HG02870 (cell line): ENCODE measurements around the gene KCTD4.
"Not testable (repeated sequence)": the region's sequence is repeated elsewhere in the genome, so short reads cannot be mapped to it uniquely, and the experiment has no call there.

ENCODE experiments used
- ATAC-seq: cut with Tn5 transposase; IDR thresholded peaks from one replicate; pipeline ENCODE4 v1.9.1; 2021; ENCODE audit warnings: mild to moderate bottlenecking, moderate library complexity; ENCODE audit not compliant: unreplicated experiment

Gene KCTD4

DNA sequence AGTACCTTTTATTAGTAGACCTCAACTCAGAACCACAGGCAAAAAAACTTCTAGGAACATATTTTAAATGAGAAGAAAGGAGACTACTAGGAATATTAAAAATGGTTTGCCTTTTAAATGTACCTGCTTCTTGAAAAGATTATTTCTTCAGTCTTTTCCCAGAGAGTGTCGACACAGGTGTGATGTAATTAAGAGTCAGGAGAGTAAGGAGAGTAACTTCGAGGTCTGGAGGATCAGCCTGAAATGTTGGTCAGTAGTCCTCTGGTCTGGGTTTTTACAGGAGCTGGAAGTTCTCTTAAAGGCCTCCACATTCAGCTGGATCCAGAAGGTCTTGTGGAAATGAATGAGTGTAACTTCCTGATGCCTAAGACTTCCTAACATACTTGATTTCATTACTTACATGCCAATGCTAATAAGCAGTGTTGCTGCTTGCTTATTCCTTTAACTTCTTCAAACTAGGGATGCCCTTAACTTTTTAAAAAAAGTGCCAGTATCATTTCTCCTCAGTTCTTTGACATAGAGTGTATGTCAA, at the start of gene KCTD4:
Gene KCTD4, minus strand, starts transcription at position 345 of the 532 bp plus-strand sequence. CDS start 6,478 bp downstream, outside the sequence.
- no peak for ATAC-seq

DNA sequence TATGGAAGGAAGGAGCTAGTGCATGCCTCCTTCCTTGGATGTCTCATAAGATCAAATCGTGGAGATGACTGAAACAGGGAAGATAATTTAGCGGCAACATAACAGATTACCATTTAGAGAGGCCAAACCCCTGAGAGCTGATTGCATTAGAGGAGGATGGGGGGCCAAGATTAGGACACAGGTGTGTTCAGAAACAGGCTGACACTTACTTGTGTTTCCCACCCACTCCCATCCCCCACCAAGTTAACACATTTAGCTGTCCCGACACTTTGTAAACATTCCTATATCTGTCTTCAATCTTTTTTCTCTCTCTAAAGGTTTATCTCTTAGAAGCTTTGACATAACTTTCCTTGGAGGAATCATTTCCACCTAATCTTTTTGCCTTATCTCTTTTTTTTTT, 48.8 kb upstream of the KCTD4 start:
- ATAC-seq = no peak

DNA sequence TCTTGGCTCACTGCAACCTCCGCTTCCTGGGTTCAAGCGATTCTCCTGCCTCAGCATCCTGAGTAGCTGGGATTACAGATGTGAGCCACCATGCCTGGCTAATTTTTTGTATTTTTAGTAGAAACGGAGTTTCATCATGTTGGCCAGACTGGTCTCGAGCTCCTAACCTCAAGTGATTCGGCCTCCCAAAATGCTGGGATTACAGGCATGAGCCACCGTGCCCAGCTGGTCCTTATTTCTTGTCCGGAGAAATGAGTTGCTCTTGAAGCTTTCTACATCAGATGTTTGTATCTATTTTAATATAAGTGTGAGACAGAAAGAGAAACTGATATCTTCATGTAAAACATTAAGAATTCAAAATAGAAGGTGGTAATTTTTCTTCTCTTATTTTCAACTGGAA, 43.9 kb upstream of the KCTD4 start:
- ATAC-seq = not testable (repeated sequence)

DNA sequence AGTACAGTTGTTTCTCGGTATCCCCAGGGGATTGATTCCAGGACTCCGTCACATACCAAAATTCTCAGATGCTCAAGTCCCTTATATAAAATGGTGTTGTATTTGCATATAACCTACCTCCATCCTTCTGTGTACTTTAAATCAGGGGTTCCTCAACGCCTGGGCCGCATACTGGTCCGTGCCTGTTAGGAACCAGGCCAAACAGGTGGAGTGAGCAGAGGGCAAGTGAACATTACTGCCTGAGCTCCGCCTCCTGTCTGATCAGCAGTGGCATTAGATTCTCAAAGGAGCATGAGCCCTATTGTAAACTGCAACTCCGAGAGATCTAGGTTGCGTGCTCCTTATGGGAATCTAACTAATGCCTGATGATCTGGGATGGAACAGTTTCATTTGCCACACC, 42.2 kb upstream of the KCTD4 start:
- no peak for ATAC-seq

DNA sequence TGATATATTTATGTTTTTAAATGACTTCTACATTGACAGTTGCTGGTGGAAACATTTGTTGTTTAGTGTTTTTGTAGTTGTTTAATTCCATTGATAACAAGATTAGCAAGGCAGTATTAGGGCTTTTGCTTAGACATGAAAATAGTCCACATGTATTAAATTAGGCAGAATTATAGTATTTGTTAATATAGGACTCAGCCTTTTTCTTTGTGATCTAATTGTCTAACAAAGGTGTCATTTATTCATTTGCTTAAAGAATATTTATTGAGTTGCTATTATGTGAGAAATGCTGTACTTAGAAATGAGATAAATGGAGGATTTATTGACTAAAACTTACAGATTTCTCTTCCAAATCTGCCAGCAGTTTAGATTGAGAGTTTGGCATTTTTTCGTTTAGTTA, 41.7 kb upstream of the KCTD4 start:
- ATAC-seq = no peak

DNA sequence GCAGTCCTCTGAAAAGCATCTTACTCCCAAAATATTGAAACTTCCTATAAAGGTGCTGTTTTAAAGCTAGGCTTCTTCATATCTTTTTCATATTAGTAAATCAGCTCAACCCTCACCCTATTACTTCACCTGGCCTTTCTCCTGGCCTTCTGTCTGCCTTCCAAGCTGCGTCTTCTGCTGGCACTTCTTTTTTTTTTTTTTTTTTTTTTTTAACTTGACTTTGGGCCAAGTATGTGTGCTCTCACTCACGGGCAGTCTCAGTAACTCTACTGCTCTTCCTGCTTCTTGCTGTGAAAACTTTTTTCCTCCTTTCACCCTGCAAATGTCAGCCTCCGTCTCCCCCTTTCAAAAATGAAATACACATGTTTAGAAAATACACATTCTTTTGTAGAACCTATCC, 41.2 kb upstream of the KCTD4 start:
- ATAC-seq = no peak

DNA sequence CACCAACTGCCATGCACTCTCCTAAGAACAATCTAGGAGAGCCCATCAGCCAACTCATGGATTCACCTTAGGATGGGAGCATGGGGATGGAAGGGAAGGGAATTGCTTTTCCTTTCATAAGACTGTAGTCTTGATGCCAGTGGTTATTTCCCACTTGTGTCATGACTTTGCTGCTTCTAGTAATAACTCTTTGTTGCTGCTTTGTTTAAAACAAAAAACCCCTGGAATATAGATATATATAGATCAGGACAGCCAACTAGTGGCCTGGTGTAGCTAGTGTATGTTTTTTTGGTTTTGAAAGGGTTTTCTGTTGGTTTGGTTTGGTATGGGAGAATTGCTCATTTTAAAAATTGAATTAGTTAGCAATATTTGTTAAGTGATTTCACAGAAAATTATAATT, 39.3 kb upstream of the KCTD4 start:
- ATAC-seq = no peak

DNA sequence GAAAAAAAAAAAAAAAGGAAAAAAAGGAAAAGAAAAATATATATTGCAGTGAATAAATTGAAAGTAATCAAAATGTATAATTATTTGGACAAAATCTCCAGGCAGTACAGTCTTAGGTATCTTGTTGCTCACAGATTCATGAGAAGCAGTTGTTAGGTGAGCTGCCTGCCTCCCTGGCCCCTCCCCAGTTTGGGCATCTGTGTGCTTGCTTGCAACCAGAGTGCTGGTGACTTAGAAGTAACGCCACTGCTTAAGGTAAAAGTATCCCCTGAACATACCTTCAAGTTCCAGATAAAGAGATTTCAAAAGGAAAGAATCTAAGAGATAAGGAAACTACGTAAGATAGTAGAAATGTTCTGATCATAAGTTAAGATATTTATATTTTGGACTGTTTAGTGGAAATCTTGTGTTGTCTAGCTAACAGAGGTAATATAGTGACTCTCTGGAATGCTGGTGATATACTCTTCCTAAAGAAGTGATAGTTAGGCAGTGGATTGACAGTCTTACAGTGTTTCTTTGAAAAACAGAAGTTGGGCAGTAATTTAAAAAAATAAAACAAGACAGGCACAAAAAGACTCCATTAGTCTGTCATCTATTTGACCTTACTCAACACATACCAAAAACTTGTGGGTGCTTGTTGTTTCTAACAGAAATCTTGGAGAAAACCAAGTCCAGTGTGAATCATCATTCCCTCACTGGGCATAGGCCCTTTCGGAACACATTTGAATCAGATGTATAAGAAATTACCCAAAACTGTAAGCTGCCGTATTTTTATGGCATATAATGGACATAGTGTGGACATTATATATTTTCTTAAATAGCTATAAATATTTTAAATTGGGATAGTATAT, 38.3 kb upstream of the KCTD4 start:
- ATAC-seq = no peak

DNA sequence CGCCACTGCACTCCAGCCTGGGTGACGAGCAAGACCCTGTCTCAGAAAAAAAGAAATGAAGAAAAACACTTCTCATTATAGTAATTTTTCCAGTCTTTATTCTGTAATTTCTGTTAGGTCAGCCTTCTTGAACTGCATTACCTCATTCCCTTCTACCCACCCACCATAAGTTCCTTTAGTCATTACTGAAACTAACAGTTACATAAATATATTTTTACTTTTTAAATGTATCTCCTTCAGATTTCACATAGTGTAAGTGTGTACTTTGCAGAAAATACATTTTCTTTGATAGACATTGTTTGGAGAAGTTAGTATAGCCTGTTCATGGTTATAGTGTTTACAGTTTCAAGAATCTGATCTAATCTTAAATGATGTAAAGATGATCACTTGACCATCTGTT, 31.7 kb upstream of the KCTD4 start:
- no peak for ATAC-seq

DNA sequence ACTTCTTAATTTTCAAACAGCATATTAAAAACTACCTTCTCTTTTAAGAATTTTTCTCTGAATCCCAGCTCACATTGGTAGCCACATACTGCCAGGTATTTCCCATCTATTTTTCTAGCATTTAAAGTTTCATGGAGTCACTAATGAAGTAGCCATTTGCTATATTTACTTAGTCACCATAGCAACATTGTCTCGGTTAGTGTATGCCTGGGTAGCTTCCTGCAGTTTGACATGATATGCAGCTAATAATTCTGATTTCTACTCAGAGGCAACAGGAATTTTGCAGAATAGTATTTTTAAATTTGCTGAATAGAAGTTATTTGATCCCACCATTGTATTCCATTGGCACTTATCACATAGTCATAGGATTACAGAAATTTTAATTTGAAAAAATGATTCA, 30.9 kb upstream of the KCTD4 start:
- no peak for ATAC-seq

DNA sequence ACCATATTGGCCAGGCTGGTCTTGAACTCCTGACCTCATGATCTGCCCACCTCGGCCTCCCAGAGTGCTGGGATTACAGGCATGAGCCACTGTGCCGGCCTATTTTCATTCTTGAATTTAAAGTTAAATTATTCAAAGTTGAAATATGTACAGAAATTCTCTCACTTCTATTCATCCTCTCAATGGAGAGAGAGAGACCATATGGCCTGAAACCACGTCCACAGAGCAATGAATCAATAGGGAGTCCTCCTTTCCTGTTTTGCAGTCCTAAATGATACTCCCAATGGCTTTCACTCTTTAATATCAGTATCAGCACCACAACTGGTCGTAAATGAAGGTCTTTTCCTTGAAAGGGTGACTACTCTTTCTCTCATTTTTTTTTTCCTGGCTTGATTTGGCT, 30.5 kb upstream of the KCTD4 start:
- ATAC-seq = no peak

DNA sequence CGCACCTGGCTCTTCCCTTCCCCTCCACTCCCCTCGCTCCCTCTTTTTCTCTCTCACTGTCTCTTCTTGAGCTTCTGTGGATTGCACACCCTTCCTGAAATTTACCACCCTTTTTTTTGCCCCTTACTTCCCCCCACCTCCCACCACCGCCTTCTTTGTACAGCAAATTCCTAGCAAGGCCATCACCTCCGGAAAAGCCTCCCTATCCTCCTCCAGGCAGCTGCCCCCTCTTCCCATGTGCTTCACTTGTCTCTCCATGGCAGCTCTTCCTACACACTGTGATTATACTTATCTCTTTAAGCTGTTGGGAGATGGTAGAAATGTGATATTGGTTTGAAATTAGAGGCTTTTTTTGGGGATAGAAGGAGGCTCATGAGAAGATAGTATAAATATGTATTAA, 28.3 kb upstream of the KCTD4 start:
- no peak for ATAC-seq

DNA sequence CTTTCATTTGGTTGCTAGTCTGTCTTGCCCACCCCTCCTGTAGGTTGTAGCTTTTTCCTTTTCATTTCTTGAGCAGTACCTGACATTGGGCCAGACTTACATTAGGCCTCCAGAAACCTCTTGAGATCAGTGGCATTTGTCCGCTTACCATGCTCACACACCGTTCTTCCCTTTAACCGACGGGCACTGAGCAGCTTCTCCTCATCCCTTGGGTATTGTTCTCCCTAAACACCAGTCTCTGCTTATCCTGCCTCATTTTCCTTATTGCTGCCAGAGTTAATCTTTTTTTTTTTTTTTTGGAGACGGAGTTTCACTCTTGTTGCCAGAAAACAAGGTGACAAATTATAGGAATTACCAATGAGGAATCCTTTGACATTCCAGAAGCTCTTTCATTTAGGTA, 27.2 kb upstream of the KCTD4 start:
- no peak for ATAC-seq

DNA sequence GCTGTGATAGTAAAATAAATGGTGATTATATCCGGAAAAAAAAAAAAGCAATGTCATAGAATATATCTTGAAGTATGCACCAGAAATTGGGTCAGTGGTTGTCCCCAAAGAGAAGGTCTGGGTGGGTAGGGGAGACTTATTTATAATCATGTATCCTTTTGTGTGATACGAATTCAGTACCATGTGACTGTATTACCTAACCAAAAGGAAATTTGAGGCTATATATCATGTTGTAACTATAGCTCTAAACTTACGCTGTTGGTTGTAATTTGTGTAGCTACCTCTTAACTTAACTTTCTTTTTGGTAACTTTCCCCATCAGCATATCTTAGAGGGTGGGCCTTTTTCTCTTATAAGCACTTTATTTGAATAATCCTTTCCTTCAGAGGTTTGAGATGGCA, 25.2 kb upstream of the KCTD4 start:
- ATAC-seq = no peak

DNA sequence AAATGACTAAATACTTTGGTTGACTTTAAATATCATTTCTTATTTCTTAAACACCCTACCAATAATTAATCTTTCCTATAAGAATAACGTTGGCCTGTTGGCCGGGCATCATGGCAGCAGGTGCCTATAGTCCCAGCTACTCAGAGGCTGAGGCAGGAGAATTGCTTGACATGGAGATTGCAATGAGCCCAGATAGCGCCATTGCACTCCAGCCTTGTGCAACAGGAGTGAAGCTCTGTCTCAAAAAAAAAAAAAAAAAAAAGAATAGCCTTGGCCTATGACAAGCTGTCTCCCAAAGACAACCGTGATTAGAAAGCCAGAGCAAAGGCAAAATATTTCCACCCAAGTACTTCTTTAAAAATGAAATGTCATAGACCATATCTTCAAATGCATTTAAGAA, 24.5 kb upstream of the KCTD4 start:
- no peak for ATAC-seq

DNA sequence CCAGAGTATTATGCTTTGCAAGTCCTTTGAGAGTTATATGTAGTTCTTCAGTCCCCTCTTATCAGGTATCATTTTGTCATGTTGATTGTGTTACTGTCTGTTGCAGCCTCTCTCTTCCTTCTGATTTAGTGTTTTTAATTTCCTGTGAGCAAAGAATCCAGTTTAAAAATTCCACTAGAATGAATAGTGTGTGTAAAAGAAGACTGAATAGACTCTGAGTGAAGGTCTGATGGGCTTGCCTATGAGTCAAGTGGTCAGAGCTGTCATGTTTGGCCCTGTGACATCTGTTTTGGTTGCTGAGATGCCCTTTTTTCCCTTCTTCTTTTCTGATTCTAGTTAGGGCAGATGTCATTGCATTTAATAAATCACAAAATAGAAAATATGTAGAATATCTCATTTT, 23.3 kb upstream of the KCTD4 start:
- ATAC-seq = no peak

DNA sequence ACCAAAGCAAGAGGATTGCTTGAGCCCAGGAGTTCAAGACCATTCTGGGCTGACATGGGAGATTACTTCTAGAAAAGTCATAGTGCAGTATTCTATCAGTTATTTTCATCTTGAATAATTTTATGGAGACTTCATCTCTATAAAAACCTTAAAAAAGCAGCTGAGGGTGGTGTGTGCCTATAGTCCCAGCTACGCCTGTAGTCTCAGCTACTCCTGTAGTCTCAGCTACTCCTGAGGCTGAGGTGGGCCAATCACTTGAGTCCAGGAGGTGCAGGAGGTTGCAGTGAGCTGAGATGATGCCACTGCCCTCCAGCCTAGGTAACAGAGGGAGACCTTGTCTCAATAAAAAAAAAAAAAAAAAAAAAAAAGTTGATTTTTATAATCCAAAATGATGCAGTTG, 22.1 kb upstream of the KCTD4 start:
- ATAC-seq = no peak

DNA sequence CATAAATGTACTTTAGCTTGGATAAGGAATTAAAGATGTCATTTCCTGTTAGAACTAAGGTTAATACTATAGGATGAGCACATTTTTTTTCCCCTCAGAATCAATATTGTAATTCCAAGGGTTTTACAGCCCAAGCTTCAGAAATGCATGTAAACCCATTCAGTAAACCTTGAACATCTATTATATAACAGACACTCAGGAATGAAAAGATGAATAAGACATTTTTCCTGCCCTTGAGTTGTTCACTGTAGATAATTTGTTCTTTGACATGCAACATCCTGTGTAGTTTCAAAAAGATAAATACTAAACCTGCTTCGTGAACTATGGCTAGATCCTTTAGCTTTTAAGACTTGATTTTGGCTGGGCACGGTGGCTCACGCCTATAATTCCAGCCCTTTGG, 21.7 kb upstream of the KCTD4 start:
- no peak for ATAC-seq

DNA sequence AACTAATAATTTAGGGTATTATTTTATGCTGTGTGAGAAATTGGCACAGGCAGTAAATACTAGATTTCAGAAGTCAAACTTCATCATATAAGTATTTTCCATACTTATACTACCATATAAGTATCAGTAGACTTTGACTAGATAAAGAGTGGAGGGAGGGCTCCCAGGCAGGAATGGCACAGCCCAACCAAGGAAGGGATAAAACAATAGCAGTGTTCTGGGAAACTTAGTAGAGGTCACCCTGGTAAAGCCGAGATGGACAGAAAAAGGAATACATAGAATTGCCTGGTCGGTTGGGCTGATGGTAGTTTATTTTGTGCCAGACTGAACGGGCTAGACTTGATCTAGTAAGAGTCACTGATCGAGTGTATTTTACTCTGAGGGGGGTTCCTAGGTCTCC, 19.6 kb upstream of the KCTD4 start:
- no peak for ATAC-seq

DNA sequence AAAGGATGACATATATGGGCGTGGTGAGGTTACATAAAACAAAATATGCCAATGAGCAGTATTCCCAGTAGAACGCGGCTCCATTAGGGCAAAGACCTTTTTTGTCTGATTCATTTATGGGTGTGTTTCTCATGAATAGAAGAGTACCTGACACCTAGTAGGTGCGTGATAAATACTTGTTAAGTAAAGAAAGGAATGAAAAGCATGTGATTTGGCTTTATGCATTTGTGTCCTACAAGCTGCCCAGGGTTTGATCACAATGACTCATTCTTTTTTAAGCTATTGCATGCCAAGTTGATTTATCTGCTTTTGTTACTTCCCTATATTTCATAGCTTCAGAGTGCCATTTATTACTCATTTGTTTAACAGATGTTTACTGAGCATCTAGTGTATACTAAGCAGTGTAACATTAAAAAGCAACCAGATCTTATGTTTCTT, 19.1 kb upstream of the KCTD4 start:
- ATAC-seq = no peak

DNA sequence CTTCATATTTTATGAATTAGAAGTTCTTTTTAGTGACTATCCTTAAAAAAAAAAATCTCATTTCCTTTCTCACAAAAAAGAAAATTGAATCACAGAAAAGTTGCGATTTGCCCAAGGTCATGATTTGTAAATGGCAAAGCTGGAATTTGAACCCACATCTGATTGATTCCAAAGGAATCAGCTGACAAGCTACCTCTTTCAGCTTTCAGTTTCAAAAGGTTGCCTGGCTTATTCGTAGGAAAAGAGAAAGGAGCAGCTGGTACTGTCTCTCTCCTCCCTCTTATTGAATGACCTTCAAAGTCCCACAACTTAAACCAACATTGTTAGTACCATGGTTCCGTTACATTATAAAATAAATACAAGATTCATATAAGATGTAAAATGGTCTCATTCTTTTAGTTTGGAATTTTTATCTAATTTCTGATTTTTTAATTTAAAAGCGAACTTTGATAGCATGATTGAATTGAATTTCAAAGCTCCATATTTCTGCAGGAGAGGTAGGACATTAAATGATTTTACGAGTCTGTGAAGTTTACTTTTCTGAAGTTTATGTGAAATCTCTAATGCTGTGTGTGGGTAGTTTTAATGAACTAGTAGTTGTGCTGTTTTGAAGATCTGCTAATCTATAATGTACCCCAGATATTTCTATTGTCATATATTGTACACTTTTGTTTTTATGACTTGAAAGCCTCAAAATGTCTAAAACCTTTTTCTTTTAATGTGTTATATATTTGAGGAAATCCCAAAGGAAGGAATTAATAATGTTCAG, 18.5 kb upstream of the KCTD4 start:
- no peak for ATAC-seq

DNA sequence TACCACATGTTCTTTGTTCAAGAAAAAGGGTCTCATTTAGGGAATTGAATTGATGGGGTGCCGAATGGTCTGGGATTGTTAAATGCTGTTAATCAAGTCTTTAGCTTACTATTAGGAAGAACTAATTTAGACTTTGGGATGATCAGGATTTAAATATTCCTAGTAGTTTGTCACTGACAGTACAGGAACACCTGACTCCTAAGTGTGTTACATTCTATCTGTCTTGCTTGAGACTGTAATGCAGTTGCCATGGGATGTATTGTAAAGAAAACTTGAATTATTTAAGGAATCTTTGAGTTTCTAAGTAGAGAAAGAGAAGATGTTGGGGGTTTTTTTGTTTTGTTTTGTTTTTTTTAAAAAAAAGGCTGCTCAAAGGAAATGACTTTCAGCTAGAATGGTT, 17.8 kb upstream of the KCTD4 start:
- ATAC-seq = no peak
